Lower leg skin (tissue), 3 donors: ENCODE data around the gene KTN1.

ENCODE experiments used
- CTCF ChIP-seq, 3 donors: fragments of 450-650 bp; IDR thresholded peaks; one replicate each; pipeline ENCODE4 v1.5.1; 2016; ENCODE audit warnings: antibody characterized with exemption in 3 of 3, mild to moderate bottlenecking in 3 of 3, moderate library complexity in 2 of 3
- POLR2A ChIP-seq, 2 donors: fragments of 450-650 bp; IDR thresholded peaks; one replicate each; pipeline ENCODE4 v1.6.1; 2016 to 2017; ENCODE audit warnings: antibody characterized with exemption in 2 of 2, mild to moderate bottlenecking in 1 of 2, moderate library complexity in 1 of 2

- no peak for TF ChIP-seq POLR2A (IDR thresholded peaks at IDR 0.05)
- TF ChIP-seq CTCF (IDR thresholded peaks at IDR 0.05), result no peak
These were observed 142.0 kb downstream of the KTN1 start for GRCh38 chr14:55722054-55722453.
